Measurements from ENCODE around the gene LDLRAD4.
"Not testable (repeated sequence)": the region's sequence is repeated elsewhere in the genome, so short reads cannot be mapped to it uniquely, and the experiment has no call there.

The LDLRAD4 gene

GRCh38 chr18:13460946-13461345, 242.4 kb downstream of the LDLRAD4 start:
- no peak for DNase-seq (ENCODE audit: low read depth, low spot score)

GRCh38 chr18:13461469-13461868, 242.9 kb downstream of the LDLRAD4 start:
- DNase-seq (ENCODE audit: low read depth, low spot score) = no peak

- DNase-seq (ENCODE audit: low read depth, low spot score) = no peak
Measured at GRCh38 chr18:13461936-13462335, 243.4 kb downstream of the LDLRAD4 start.

GRCh38 chr18:13462686-13463085, 244.1 kb downstream of the LDLRAD4 start:
- no peak for DNase-seq (ENCODE audit: low read depth, low spot score)

- DNase-seq (ENCODE audit: low read depth, low spot score) = no peak
Measured at GRCh38 chr18:13463526-13464210, 245.1 kb downstream of the LDLRAD4 start.

GRCh38 chr18:13464432-13465123, 246.0 kb downstream of the LDLRAD4 start:
- DNase-seq (ENCODE audit: low read depth, low spot score) = no peak

GRCh38 chr18:13465124-13465446, 246.5 kb downstream of the LDLRAD4 start:
- DNase-seq (ENCODE audit: low read depth, low spot score) = no peak

GRCh38 chr18:13465476-13465875, 246.9 kb downstream of the LDLRAD4 start:
- no peak for DNase-seq (ENCODE audit: low read depth, low spot score)

- DNase-seq (ENCODE audit: low read depth, low spot score) = no peak
Measured at GRCh38 chr18:13470516-13471197, 252.1 kb downstream of the LDLRAD4 start.

GRCh38 chr18:13471198-13471845, 252.8 kb downstream of the LDLRAD4 start:
- no peak for DNase-seq (ENCODE audit: low read depth, low spot score)

- DNase-seq (ENCODE audit: low read depth, low spot score) = peak; percentile 58
Measured at GRCh38 chr18:13471971-13472628, 253.5 kb downstream of the LDLRAD4 start.

- DNase-seq (ENCODE audit: low read depth, low spot score) = peak; percentile 24
Measured at GRCh38 chr18:13473751-13474150, 255.2 kb downstream of the LDLRAD4 start.

GRCh38 chr18:13474336-13474735, 255.8 kb downstream of the LDLRAD4 start:
- no peak for DNase-seq (ENCODE audit: low read depth, low spot score)

GRCh38 chr18:13474907-13475545, 256.5 kb downstream of the LDLRAD4 start:
- DNase-seq (ENCODE audit: low read depth, low spot score) = no peak

- DNase-seq (ENCODE audit: low read depth, low spot score) = not testable (repeated sequence)
Measured at GRCh38 chr18:13476312-13476711, 257.8 kb downstream of the LDLRAD4 start.

- DNase-seq (ENCODE audit: low read depth, low spot score) = no peak
Measured at GRCh38 chr18:13477147-13477683, 258.7 kb downstream of the LDLRAD4 start.

GRCh38 chr18:13480571-13481255, 262.2 kb downstream of the LDLRAD4 start:
- DNase-seq (ENCODE audit: low read depth, low spot score) = no peak

- no peak for DNase-seq (ENCODE audit: low read depth, low spot score)
Measured at GRCh38 chr18:13481331-13481730, 262.8 kb downstream of the LDLRAD4 start.

GRCh38 chr18:13481820-13482617, 263.5 kb downstream of the LDLRAD4 start:
- DNase-seq (ENCODE audit: low read depth, low spot score) = no peak

- no peak for DNase-seq (ENCODE audit: low read depth, low spot score)
Measured at GRCh38 chr18:13482618-13482945, 264.0 kb downstream of the LDLRAD4 start.

Measured in astrocyte of the hippocampus (primary cell).